ENCODE data around the gene ZNF276.
"Not testable (repeated sequence)": the region's sequence is repeated elsewhere in the genome, so short reads cannot be mapped to it uniquely, and the experiment has no call there.

ZNF276 gene

GRCh38 chr16:89761304-89761922 is 40.1 kb downstream of the ZNF276 start:
- no peak for DNase-seq (ENCODE audit: low read depth)
- no peak overlapping the region for H3K4me3 ChIP-seq (ENCODE audit: low read length)
- no peak for TF ChIP-seq CTCF (conservative IDR thresholded peaks at IDR 0.05; ENCODE audit: low read depth, low read length)

GRCh38 chr16:89764711-89765201 is 43.4 kb downstream of the ZNF276 start:
- no peak for TF ChIP-seq CTCF (conservative IDR thresholded peaks at IDR 0.05; ENCODE audit: low read depth, low read length)
- no peak overlapping the region for H3K4me3 ChIP-seq (ENCODE audit: low read length)
- DNase-seq (ENCODE audit: low read depth) = no peak

GRCh38 chr16:89765292-89765830 is 44.0 kb downstream of the ZNF276 start:
- DNase-seq (ENCODE audit: low read depth) = no peak
- no peak for TF ChIP-seq CTCF (conservative IDR thresholded peaks at IDR 0.05; ENCODE audit: low read depth, low read length)
- H3K4me3 ChIP-seq (ENCODE audit: low read length) = no peak overlapping the region

GRCh38 chr16:89770367-89770766 is 49.0 kb downstream of the ZNF276 start:
- TF ChIP-seq CTCF (conservative IDR thresholded peaks at IDR 0.05; ENCODE audit: low read depth, low read length) = no peak

GRCh38 chr16:89775223-89775622 is 53.9 kb downstream of the ZNF276 start:
- no peak overlapping the region for H3K4me3 ChIP-seq (ENCODE audit: low read length)
- TF ChIP-seq CTCF (conservative IDR thresholded peaks at IDR 0.05; ENCODE audit: low read depth, low read length) = no peak
- no peak for DNase-seq (ENCODE audit: low read depth)

More at GRCh38 chr16:89770367-89770766, 49.0 kb downstream of the ZNF276 start:
- DNase-seq (ENCODE audit: low read depth) = no peak
- H3K4me3 ChIP-seq (ENCODE audit: low read length) = no peak overlapping the region

- not testable (repeated sequence) for H3K4me3 ChIP-seq (ENCODE audit: low read length); DNase-seq (ENCODE audit: low read depth)
Observed at GRCh38 chr16:89778211-89778610, 56.9 kb downstream of the ZNF276 start.

- no peak for TF ChIP-seq CTCF (conservative IDR thresholded peaks at IDR 0.05; ENCODE audit: low read depth, low read length)
- H3K4me3 ChIP-seq (ENCODE audit: low read length) = no peak overlapping the region
- DNase-seq (ENCODE audit: low read depth) = no peak
Observed at GRCh38 chr16:89779231-89779908, 58.0 kb downstream of the ZNF276 start.
